ENCODE results near the gene RELN. TPM values are rescaled to one million over a fixed set of nuclear protein-coding genes. Genes with fewer than 3 reads are reported as not detected.
"Not testable (repeated sequence)": the region's sequence is repeated elsewhere in the genome, so short reads cannot be mapped to it uniquely, and the experiment has no call there.

RELN gene
- total RNA-seq, 1 donor from 2014 or later = not detected

- Mint-ChIP-seq H3K4me1 (ENCODE audit: low read depth) (no peaks in the 10 kb centered on the region), H3K27me3 (ENCODE audit: low read depth) (no peaks in the 10 kb centered on the region), H3K9me3 (no peaks in the 10 kb centered on the region), H3K4me3 (ENCODE audit: low read depth) (no peak overlapping the region), H3K36me3 (ENCODE audit: low read depth) (no peaks in the 10 kb centered on the region), H3K27ac (no peak overlapping the region)
- intact Hi-C loops (cut with micrococcal nuclease) = no loop called here
- no peak for DNase-seq (ENCODE audit: low spot score)
Measured at GRCh38 chr7:103538964-103539709, 450.3 kb downstream of the RELN start.

GRCh38 chr7:103533761-103534160 is 455.7 kb downstream of the RELN start:
- H3K9me3 Mint-ChIP-seq = no peaks in the 10 kb centered on the region
- intact Hi-C loops (cut with micrococcal nuclease) = no loop called here
- no peaks in the 10 kb centered on the region for H3K4me1 Mint-ChIP-seq (ENCODE audit: low read depth)
- no peak for DNase-seq (ENCODE audit: low spot score)
- H3K27me3 Mint-ChIP-seq (ENCODE audit: low read depth) = no peaks in the 10 kb centered on the region
- H3K36me3 Mint-ChIP-seq (ENCODE audit: low read depth) = no peaks in the 10 kb centered on the region
- H3K4me3 Mint-ChIP-seq (ENCODE audit: low read depth) = no peak overlapping the region
- no peak overlapping the region for H3K27ac Mint-ChIP-seq

GRCh38 chr7:103532955-103533354 is 456.5 kb downstream of the RELN start:
- Mint-ChIP-seq H3K27ac (no peak overlapping the region), H3K4me1 (ENCODE audit: low read depth) (no peaks in the 10 kb centered on the region), H3K9me3 (no peaks in the 10 kb centered on the region), H3K4me3 (ENCODE audit: low read depth) (no peak overlapping the region), H3K27me3 (ENCODE audit: low read depth) (no peaks in the 10 kb centered on the region), H3K36me3 (ENCODE audit: low read depth) (no peaks in the 10 kb centered on the region)
- DNase-seq (ENCODE audit: low spot score) = no peak
- intact Hi-C loops (cut with micrococcal nuclease) = no loop called here

- H3K4me1 Mint-ChIP-seq (ENCODE audit: low read depth) = no peaks in the 10 kb centered on the region
Measured at GRCh38 chr7:103528152-103528551, 461.3 kb downstream of the RELN start.

GRCh38 chr7:103525937-103526336 is 463.5 kb downstream of the RELN start:
- Mint-ChIP-seq H3K36me3 (ENCODE audit: low read depth) (no peaks in the 10 kb centered on the region), H3K27ac (no peak overlapping the region), H3K4me1 (ENCODE audit: low read depth) (no peaks in the 10 kb centered on the region), H3K4me3 (ENCODE audit: low read depth) (no peak overlapping the region), H3K27me3 (ENCODE audit: low read depth) (peaks cover 1% of the 10 kb centered on the region), H3K9me3 (no peaks in the 10 kb centered on the region)
- intact Hi-C loops (cut with micrococcal nuclease) = no loop called here
- no peak for DNase-seq (ENCODE audit: low spot score)

More at GRCh38 chr7:103528152-103528551, 461.3 kb downstream of the RELN start:
- Mint-ChIP-seq H3K9me3 (no peaks in the 10 kb centered on the region), H3K27me3 (ENCODE audit: low read depth) (peaks cover 1% of the 10 kb centered on the region), H3K36me3 (ENCODE audit: low read depth) (no peaks in the 10 kb centered on the region), H3K27ac (no peak overlapping the region), H3K4me3 (ENCODE audit: low read depth) (no peak overlapping the region)
- no peak for DNase-seq (ENCODE audit: low spot score)
- intact Hi-C loops (cut with micrococcal nuclease) = no loop called here

GRCh38 chr7:103524042-103524907 is 465.2 kb downstream of the RELN start:
- no peaks in the 10 kb centered on the region for H3K4me1 Mint-ChIP-seq (ENCODE audit: low read depth)
- intact Hi-C loops (cut with micrococcal nuclease) = no loop called here
- peaks cover 1% of the 10 kb centered on the region for H3K27me3 Mint-ChIP-seq (ENCODE audit: low read depth)
- no peak overlapping the region for H3K27ac Mint-ChIP-seq
- H3K9me3 Mint-ChIP-seq = no peaks in the 10 kb centered on the region
- no peaks in the 10 kb centered on the region for H3K36me3 Mint-ChIP-seq (ENCODE audit: low read depth)
- DNase-seq (ENCODE audit: low spot score) = no peak
- H3K4me3 Mint-ChIP-seq (ENCODE audit: low read depth) = no peak overlapping the region

- Mint-ChIP-seq H3K27ac (no peak overlapping the region), H3K27me3 (ENCODE audit: low read depth) (peaks cover 2% of the 10 kb centered on the region), H3K4me3 (ENCODE audit: low read depth) (no peak overlapping the region), H3K9me3 (no peaks in the 10 kb centered on the region), H3K4me1 (ENCODE audit: low read depth) (no peaks in the 10 kb centered on the region), H3K36me3 (ENCODE audit: low read depth) (no peaks in the 10 kb centered on the region)
- intact Hi-C loops (cut with micrococcal nuclease) = no loop called here
- no peak for DNase-seq (ENCODE audit: low spot score)
Measured at GRCh38 chr7:103521937-103522336, 467.5 kb downstream of the RELN start.

- H3K4me1 Mint-ChIP-seq (ENCODE audit: low read depth) = no peaks in the 10 kb centered on the region
- DNase-seq (ENCODE audit: low spot score) = no peak
- H3K27me3 Mint-ChIP-seq (ENCODE audit: low read depth) = no peaks in the 10 kb centered on the region
- no peaks in the 10 kb centered on the region for H3K36me3 Mint-ChIP-seq (ENCODE audit: low read depth)
- H3K9me3 Mint-ChIP-seq = no peaks in the 10 kb centered on the region
- intact Hi-C loops (cut with micrococcal nuclease) = no loop called here
- H3K27ac Mint-ChIP-seq = no peak overlapping the region
- H3K4me3 Mint-ChIP-seq (ENCODE audit: low read depth) = no peak overlapping the region
Measured at GRCh38 chr7:103504505-103505135, 484.8 kb downstream of the RELN start.

- Mint-ChIP-seq H3K4me1 (ENCODE audit: low read depth) (no peaks in the 10 kb centered on the region), H3K36me3 (ENCODE audit: low read depth) (no peaks in the 10 kb centered on the region), H3K4me3 (ENCODE audit: low read depth) (no peak overlapping the region), H3K27me3 (ENCODE audit: low read depth) (no peaks in the 10 kb centered on the region), H3K27ac (no peak overlapping the region), H3K9me3 (no peaks in the 10 kb centered on the region)
- no peak for DNase-seq (ENCODE audit: low spot score)
- intact Hi-C loops (cut with micrococcal nuclease) = no loop called here
Measured at GRCh38 chr7:103501206-103501605, 488.3 kb downstream of the RELN start.

- Mint-ChIP-seq H3K4me1 (ENCODE audit: low read depth) (no peaks in the 10 kb centered on the region), H3K27me3 (ENCODE audit: low read depth) (no peaks in the 10 kb centered on the region), H3K36me3 (ENCODE audit: low read depth) (no peaks in the 10 kb centered on the region), H3K4me3 (ENCODE audit: low read depth) (no peak overlapping the region), H3K9me3 (no peaks in the 10 kb centered on the region), H3K27ac (no peak overlapping the region)
- intact Hi-C loops (cut with micrococcal nuclease) = no loop called here
- DNase-seq (ENCODE audit: low spot score) = no peak
Measured at GRCh38 chr7:103499976-103500375, 489.5 kb downstream of the RELN start.

- Mint-ChIP-seq H3K9me3 (no peaks in the 10 kb centered on the region), H3K4me3 (ENCODE audit: low read depth) (no peak overlapping the region), H3K4me1 (ENCODE audit: low read depth) (no peaks in the 10 kb centered on the region), H3K27ac (no peak overlapping the region), H3K36me3 (ENCODE audit: low read depth) (no peaks in the 10 kb centered on the region), H3K27me3 (ENCODE audit: low read depth) (no peaks in the 10 kb centered on the region)
- intact Hi-C loops (cut with micrococcal nuclease) = no loop called here
- no peak for DNase-seq (ENCODE audit: low spot score)
Measured at GRCh38 chr7:103487419-103487818, 502.0 kb downstream of the RELN start.

GRCh38 chr7:103486873-103487272 is 502.6 kb downstream of the RELN start:
- H3K27me3 Mint-ChIP-seq (ENCODE audit: low read depth); H3K4me1 Mint-ChIP-seq (ENCODE audit: low read depth); DNase-seq (ENCODE audit: low spot score); H3K9me3 Mint-ChIP-seq; H3K36me3 Mint-ChIP-seq (ENCODE audit: low read depth); H3K4me3 Mint-ChIP-seq (ENCODE audit: low read depth); H3K27ac Mint-ChIP-seq; intact Hi-C loops (cut with micrococcal nuclease): not testable (repeated sequence)

- H3K27ac Mint-ChIP-seq = no peak overlapping the region
- H3K9me3 Mint-ChIP-seq = no peaks in the 10 kb centered on the region
- H3K36me3 Mint-ChIP-seq (ENCODE audit: low read depth) = no peaks in the 10 kb centered on the region
- peaks cover 4% of the 10 kb centered on the region for H3K27me3 Mint-ChIP-seq (ENCODE audit: low read depth)
- DNase-seq (ENCODE audit: low spot score) = no peak
- no peak overlapping the region for H3K4me3 Mint-ChIP-seq (ENCODE audit: low read depth)
- H3K4me1 Mint-ChIP-seq (ENCODE audit: low read depth) = no peaks in the 10 kb centered on the region
- intact Hi-C loops (cut with micrococcal nuclease) = no loop called here
Measured at GRCh38 chr7:103480771-103481170, 508.7 kb downstream of the RELN start.
